Keratinocyte (primary cell): ENCODE results near the gene INVS. TPM values are rescaled to one million over a fixed set of nuclear protein-coding genes. Genes with fewer than 3 reads are reported as not detected.
"Not testable (repeated sequence)": the region's sequence is repeated elsewhere in the genome, so short reads cannot be mapped to it uniquely, and the experiment has no call there.

Source experiments
- DNase-seq: peaks from one replicate; pipeline ENCODE4 v3.0.0-alpha.2; 2011; ENCODE audit warnings: low read depth, missing footprints, low spot score
- FAIRE-seq: peaks from 2 replicates; lab custom pipeline; 2011; peaks lifted over from hg19 to GRCh38; lab: Jason Lieb, UNC
- H2AFZ ChIP-seq: 2 replicates; pipeline ENCODE4 v1.6.0; 2012; ENCODE audit warnings: low read length, control low read depth, inconsistent platforms; ENCODE audit not compliant: control insufficient read depth
- H3K27ac ChIP-seq: 2 replicates; pipeline ENCODE4 v1.5.1; 2011; ENCODE audit warnings: low read length; ENCODE audit not compliant: control insufficient read depth, insufficient read depth
- H3K27me3 ChIP-seq: 3 replicates; pipeline ENCODE4 v1.6.0; 2011; ENCODE audit warnings: low read length; ENCODE audit not compliant: control insufficient read depth, insufficient read depth; ENCODE audit errors: extremely low read depth
- H3K36me3 ChIP-seq, 2 experiments: 2 replicates in 1 of 2; 3 replicates in 1 of 2; pipeline ENCODE4 v1.5.1; 2011; ENCODE audit warnings: low read length in 2 of 2, mild to moderate bottlenecking in 1 of 2; ENCODE audit not compliant: control insufficient read depth in 2 of 2, insufficient read depth in 2 of 2; ENCODE audit errors: extremely low read depth in 1 of 2
- H3K4me1 ChIP-seq: 3 replicates; pipeline ENCODE4 v1.5.1; 2011; ENCODE audit warnings: low read length; ENCODE audit not compliant: control insufficient read depth, insufficient read depth; ENCODE audit errors: extremely low read depth
- H3K4me2 ChIP-seq: 3 replicates; pipeline ENCODE4 v1.6.0; 2011; ENCODE audit warnings: low read depth, low read length; ENCODE audit not compliant: control insufficient read depth, insufficient read depth; ENCODE audit errors: extremely low read depth
- H3K4me3 ChIP-seq, 3 experiments: fragments of 200-600 bp in 1 of 3; sonication (generic) in 1 of 3; 2 replicates in 2 of 3; 3 replicates in 1 of 3; pipeline ENCODE4 v1.5.1; 2011 to 2016; ENCODE audit warnings: low read length in 3 of 3, mild to moderate bottlenecking in 3 of 3, control low read depth in 2 of 3, inconsistent platforms in 1 of 3, low read depth in 1 of 3, mixed read lengths in 1 of 3, mixed run types in 1 of 3, moderate library complexity in 1 of 3; ENCODE audit not compliant: control insufficient read depth in 2 of 3, insufficient read depth in 2 of 3; ENCODE audit errors: extremely low read depth in 1 of 3
- H3K79me2 ChIP-seq: 2 replicates; pipeline ENCODE4 v1.6.0; 2012; ENCODE audit warnings: low read length; ENCODE audit not compliant: control insufficient read depth, insufficient read depth
- H3K9ac ChIP-seq: 3 replicates; pipeline ENCODE4 v1.6.0; 2011; ENCODE audit warnings: low read length; ENCODE audit not compliant: control insufficient read depth, insufficient read depth; ENCODE audit errors: extremely low read depth
- H3K9me1 ChIP-seq: 3 replicates; pipeline ENCODE4 v1.6.0; 2011; ENCODE audit warnings: low read length; ENCODE audit not compliant: control insufficient read depth, insufficient read depth; ENCODE audit errors: extremely low read depth
- H3K9me3 ChIP-seq: 2 replicates; pipeline ENCODE4 v1.5.1; 2012; ENCODE audit warnings: low read depth, low read length; ENCODE audit not compliant: control insufficient read depth
- H4K20me1 ChIP-seq: 3 replicates; pipeline ENCODE4 v1.6.0; 2011; ENCODE audit warnings: low read length; ENCODE audit not compliant: control insufficient read depth, insufficient read depth; ENCODE audit errors: extremely low read depth
- EZH2 ChIP-seq: IDR thresholded peaks from one replicate; pipeline ENCODE4 v1.6.1; 2012; ENCODE audit warnings: inconsistent platforms, mild to moderate bottlenecking, low read length, moderate library complexity
- dilution Hi-C: fragments of 300-500 bp; cut with MboI; formaldehyde crosslinking; loops from one replicate; pipeline ENCODE4 v1.7.0; 2020; ENCODE audit warnings: low sequenced_read_pairs; ENCODE audit not compliant: extremely low pct_ligation_motif_present
- polyA plus RNA-seq, 5 experiments: library from polyadenylated mRNA; depleted of rRNA in 3 of 5; stranded (reverse) in 3 of 5; stranded (forward) in 1 of 5; unstranded in 1 of 5; fragments of >200 nt; gene quantifications; 1 replicate in 1 of 5; 2 replicates in 3 of 5; 3 replicates in 1 of 5; pipeline versions ENCODE4 v1.2.1 to v1.2.3, GENCODE V29; 2011 to 2012; ENCODE audit warnings: missing spikeins in 2 of 5, low read depth in 1 of 5, low replicate concordance in 1 of 5
- TF ChIP-seq, protein P1 (sequence below), 3 experiments: IDR thresholded peaks in 1 of 3; conservative IDR thresholded peaks in 1 of 3; optimal IDR thresholded peaks in 1 of 3; 2 replicates in 2 of 3; 3 replicates in 1 of 3; pipeline versions ENCODE3 to v1.5.1; 2011; ENCODE audit warnings: low read length in 3 of 3, mild to moderate bottlenecking in 3 of 3, moderate library complexity in 2 of 3, control low read depth in 1 of 3, inconsistent platforms in 1 of 3; ENCODE audit not compliant: insufficient read depth in 2 of 3; ENCODE audit errors: extremely low read depth in 1 of 3

Gene INVS
- polyA plus RNA-seq, 1 donor (not counting 4 experiments of a cell fraction or from before 2014, with no cell fraction given) = 21.1 TPM

DNA sequence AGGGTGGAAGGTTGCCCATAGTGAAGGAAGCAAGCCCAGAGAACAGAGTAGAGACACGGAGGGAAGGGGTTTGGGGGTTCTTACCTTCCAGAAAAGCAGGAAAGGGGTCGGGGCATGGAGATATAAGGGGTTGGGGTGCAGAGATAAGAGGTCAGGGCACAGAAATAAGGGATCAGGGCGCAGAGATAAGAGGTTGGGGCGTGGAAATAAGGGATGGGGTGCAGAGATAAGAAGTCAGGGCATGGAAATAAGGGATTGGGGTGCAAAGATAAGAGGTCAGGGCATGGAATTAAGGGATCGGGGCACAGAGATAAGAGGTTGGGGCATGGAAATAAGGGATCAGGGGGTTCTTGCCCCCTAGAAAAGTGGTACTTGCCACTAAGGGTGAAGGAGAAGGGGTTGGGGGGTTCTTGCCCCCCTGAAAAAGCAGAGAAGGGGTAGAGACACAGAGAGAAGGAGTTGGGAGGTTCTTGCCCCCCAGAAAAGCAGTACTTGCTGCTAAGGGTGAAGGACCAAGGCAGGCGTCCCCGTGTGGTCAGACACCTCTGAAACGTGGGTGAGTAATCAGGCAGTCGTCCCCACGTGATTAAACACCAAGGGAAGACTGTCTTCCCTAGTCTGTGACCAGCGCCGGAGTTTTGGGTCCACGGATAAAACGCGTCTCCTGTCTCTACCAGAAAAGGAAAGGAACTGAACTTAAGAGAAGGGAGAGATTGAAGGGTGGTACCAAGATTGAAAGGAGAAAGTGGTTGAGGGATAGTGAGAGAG lies 46.3 kb downstream of the INVS start:
- H3K4me1 ChIP-seq, H3K79me2 ChIP-seq, H3K36me3 ChIP-seq, H4K20me1 ChIP-seq, H3K9me1 ChIP-seq, H3K27ac ChIP-seq, H3K9me3 ChIP-seq, H3K27me3 ChIP-seq, H2AFZ ChIP-seq, dilution Hi-C loops, H3K9ac ChIP-seq, H3K4me3 ChIP-seq, FAIRE-seq, DNase-seq, H3K4me2 ChIP-seq: not testable (repeated sequence)

DNA sequence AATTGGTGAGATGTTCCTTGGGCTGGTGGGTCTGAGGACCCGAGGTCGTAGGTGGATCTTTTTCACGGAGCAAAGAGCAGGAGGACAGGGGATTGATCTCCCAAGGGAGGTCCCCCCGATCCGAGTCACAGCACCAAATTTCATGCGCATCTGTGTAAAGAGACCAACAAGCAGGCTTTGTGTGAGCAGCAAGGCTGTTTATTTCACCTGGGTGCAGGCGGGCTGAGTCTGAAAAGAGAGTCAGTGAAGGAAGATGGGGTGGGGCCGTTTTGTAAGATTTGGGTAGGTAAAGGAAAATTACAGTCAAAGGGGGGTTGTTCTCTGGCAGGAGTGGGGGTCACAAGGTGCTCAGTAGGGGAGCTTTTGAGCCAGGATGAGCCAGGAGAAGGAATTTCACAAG lies 46.9 kb downstream of the INVS start:
- DNase-seq, H3K4me3 ChIP-seq, H3K4me2 ChIP-seq, H3K9me3 ChIP-seq, H3K9me1 ChIP-seq, H3K4me1 ChIP-seq, H2AFZ ChIP-seq, H3K36me3 ChIP-seq, FAIRE-seq, H3K27me3 ChIP-seq, dilution Hi-C loops, H3K79me2 ChIP-seq, H3K27ac ChIP-seq, H4K20me1 ChIP-seq, H3K9ac ChIP-seq: not testable (repeated sequence)

DNA sequence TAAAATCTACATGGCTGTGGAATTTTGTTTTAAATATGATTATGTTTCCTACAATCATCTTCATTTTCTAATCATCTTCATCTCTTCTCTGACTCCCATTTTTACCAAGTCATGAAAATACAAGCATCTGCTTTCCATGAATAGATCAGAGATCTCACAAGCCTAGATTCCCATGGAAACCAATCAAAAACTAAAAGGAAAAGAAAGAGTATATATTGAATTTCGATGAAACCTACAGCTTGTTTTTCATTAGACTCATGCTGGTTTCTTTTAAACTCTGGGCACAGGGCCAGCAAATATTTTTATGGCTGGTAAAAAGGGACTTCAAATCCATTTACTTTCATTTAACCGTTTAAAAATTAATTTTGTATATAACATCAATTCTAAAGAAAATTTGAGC lies 51.2 kb downstream of the INVS start:
- DNase-seq (no peak), FAIRE-seq (no peak)
- TF ChIP-seq, protein P1, sequence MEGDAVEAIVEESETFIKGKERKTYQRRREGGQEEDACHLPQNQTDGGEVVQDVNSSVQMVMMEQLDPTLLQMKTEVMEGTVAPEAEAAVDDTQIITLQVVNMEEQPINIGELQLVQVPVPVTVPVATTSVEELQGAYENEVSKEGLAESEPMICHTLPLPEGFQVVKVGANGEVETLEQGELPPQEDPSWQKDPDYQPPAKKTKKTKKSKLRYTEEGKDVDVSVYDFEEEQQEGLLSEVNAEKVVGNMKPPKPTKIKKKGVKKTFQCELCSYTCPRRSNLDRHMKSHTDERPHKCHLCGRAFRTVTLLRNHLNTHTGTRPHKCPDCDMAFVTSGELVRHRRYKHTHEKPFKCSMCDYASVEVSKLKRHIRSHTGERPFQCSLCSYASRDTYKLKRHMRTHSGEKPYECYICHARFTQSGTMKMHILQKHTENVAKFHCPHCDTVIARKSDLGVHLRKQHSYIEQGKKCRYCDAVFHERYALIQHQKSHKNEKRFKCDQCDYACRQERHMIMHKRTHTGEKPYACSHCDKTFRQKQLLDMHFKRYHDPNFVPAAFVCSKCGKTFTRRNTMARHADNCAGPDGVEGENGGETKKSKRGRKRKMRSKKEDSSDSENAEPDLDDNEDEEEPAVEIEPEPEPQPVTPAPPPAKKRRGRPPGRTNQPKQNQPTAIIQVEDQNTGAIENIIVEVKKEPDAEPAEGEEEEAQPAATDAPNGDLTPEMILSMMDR (optimal IDR thresholded peaks at IDR 0.05 in 1 of 3, IDR thresholded peaks at IDR 0.05 in 1 of 3, conservative IDR thresholded peaks at IDR 0.05 in 1 of 3; ENCODE audit: extremely low read depth in 1 of 3, insufficient read depth in 2 of 3, low read length in 3 of 3) = no peak
- TF ChIP-seq EZH2 = no peak
- no peak overlapping the region for H3K4me2 ChIP-seq
- no peaks in the 10 kb centered on the region for H3K9me1 ChIP-seq
- H3K27ac ChIP-seq = no peak overlapping the region
- no peaks in the 10 kb centered on the region for H3K9me3 ChIP-seq
- H3K36me3 ChIP-seq = no peaks in the 10 kb centered on the region
- H4K20me1 ChIP-seq = no peaks in the 10 kb centered on the region
- dilution Hi-C loops = no loop called here
- H3K27me3 ChIP-seq = no peaks in the 10 kb centered on the region
- no peak overlapping the region for H2AFZ ChIP-seq
- H3K4me3 ChIP-seq = no peak overlapping the region
- H3K9ac ChIP-seq = no peak overlapping the region
- H3K79me2 ChIP-seq = no peaks in the 10 kb centered on the region
- H3K4me1 ChIP-seq = no peaks in the 10 kb centered on the region
